Astrocyte (in vitro differentiated cells and primary cell): ENCODE results near the gene IL10.
A peak's percentile ranks its signal among the peaks of the same experiment; 100 is the strongest.

ENCODE experiments used
- CTCF ChIP-seq: IDR thresholded peaks from 2 replicates; pipeline ENCODE4 v1.5.1; 2011; ENCODE audit warnings: low read depth, mild to moderate bottlenecking, inconsistent platforms, low read length, moderate library complexity; ENCODE audit not compliant: insufficient read depth
- EZH2 ChIP-seq: IDR thresholded peaks from 2 replicates; pipeline ENCODE4 v1.6.1; 2012; ENCODE audit warnings: mild to moderate bottlenecking, low read length, inconsistent platforms; ENCODE audit not compliant: insufficient read depth

GRCh38 chr1:206734499-206735142 is 37.7 kb downstream of the IL10 start:
- TF ChIP-seq CTCF (peak; percentile 77), EZH2 (no peak)
